ENCODE data around the gene PCSK4.
"Not testable (repeated sequence)": the region's sequence is repeated elsewhere in the genome, so short reads cannot be mapped to it uniquely, and the experiment has no call there.

PCSK4 gene

GRCh38 chr19:1521636-1522035 lies 31.5 kb upstream of the PCSK4 start:
- DNase-seq, result no peak

- no peak for DNase-seq
Observed at GRCh38 chr19:1520203-1520780, 30.1 kb upstream of the PCSK4 start.

GRCh38 chr19:1519802-1520201 lies 29.7 kb upstream of the PCSK4 start:
- not testable (repeated sequence) for DNase-seq

GRCh38 chr19:1518471-1518870 lies 28.3 kb upstream of the PCSK4 start:
- DNase-seq, result no peak

GRCh38 chr19:1516395-1516753 lies 26.2 kb upstream of the PCSK4 start:
- no peak for DNase-seq

GRCh38 chr19:1514986-1515721 lies 25.0 kb upstream of the PCSK4 start:
- no peak for DNase-seq

GRCh38 chr19:1514295-1514661 lies 24.1 kb upstream of the PCSK4 start:
- no peak for DNase-seq

GRCh38 chr19:1513499-1514294 lies 23.5 kb upstream of the PCSK4 start:
- peak; percentile 62 for DNase-seq

GRCh38 chr19:1512671-1513498 lies 22.7 kb upstream of the PCSK4 start, which contains the start of gene ADAMTSL5:
Gene ADAMTSL5, minus strand, starts transcription at chr19:1513019. Its CDS starts 2,076 bp downstream, at chr19:1510943.
- DNase-seq, result peak; percentile 50

GRCh38 chr19:1511318-1512317 lies 21.5 kb upstream of the PCSK4 start:
- DNase-seq, result no peak

- no peak for DNase-seq
Observed at GRCh38 chr19:1510807-1511206, 20.7 kb upstream of the PCSK4 start.

- DNase-seq, result no peak
Observed at GRCh38 chr19:1510442-1510806, 20.3 kb upstream of the PCSK4 start.

- no peak for DNase-seq
Observed at GRCh38 chr19:1509602-1510441, 19.7 kb upstream of the PCSK4 start.

- no peak for DNase-seq
Observed at GRCh38 chr19:1508507-1508856, 18.3 kb upstream of the PCSK4 start.

GRCh38 chr19:1507763-1508506 lies 17.8 kb upstream of the PCSK4 start:
- DNase-seq, result peak; percentile 87

GRCh38 chr19:1507192-1507660 lies 17.1 kb upstream of the PCSK4 start:
- no peak for DNase-seq

- no peak for DNase-seq
Observed at GRCh38 chr19:1505991-1506881, 16.1 kb upstream of the PCSK4 start.

- no peak for DNase-seq
Observed at GRCh38 chr19:1505012-1505411, 14.9 kb upstream of the PCSK4 start.

Measured in activated gamma-delta T cell treated with Interleukin-2 at 50 U/mL for 16 hours (primary cell).